Posterior vena cava (tissue), 2 donors: ENCODE results near the gene SGMS1. TPM values are rescaled to one million over a fixed set of nuclear protein-coding genes. Genes with fewer than 3 reads are reported as not detected.

ENCODE experiments used
- DNase-seq: peaks from one replicate; pipeline ENCODE4 v3.0.0-alpha.2; 2020; ENCODE audit warnings: low spot score
- intact Hi-C, 2 donors: fragments of 100-400 bp; cut with DNase I; formaldehyde crosslinking; loops; one replicate each; pipeline versions ENCODE4 v1.14.1 to v1.14.2; 2022 to 2023
- total RNA-seq, 2 donors: library from RNA; stranded (reverse); fragmentation: NEBNext Ultra II Directional; extraction: Animal tissue kit (Norgen Biotek cat#: 25700); gene quantifications; one replicate each; pipeline ENCODE4 v1.2.1, GENCODE V29; 2021
- donor health status: DM: yes; HTN: yes; CAD: no.
- donor health status: DM: yes; HTN: yes; CAD: no.

Gene SGMS1
- total RNA-seq, 2 donors from 2014 or later, result 33.7 to 37.5 TPM

GRCh38 chr10:50593523-50594376 is 30.0 kb downstream of the SGMS1 start:
- intact Hi-C loops, result no loop called here
- no peak for DNase-seq

DNA sequence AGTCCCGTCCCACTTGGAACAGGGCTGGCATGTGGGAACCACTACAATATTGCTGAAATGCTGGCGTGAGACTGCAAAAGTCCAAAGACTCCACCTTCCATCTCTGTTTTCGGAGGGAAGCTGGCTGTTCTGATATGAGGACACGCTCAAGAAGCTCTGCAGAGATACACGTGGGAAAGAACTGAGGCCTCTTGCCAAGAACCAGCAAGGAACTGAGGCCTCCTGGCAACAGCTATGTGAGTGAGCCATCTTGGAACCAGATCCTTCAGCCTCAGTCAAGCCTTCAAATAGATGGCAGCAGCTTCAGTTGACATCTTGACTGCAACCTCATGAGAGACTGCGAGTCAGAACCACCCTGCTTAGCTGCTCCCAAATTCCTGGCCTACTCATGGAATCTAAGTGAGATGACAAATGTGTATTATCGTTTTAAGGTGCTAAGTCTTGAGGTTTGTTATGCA is 30.8 kb downstream of the SGMS1 start:
- DNase-seq, result no peak

GRCh38 chr10:50590935-50591334 is 32.8 kb downstream of the SGMS1 start:
- DNase-seq, result no peak
- intact Hi-C loops, result no loop called here

More for the DNA sequence above, 30.8 kb downstream of the SGMS1 start:
- intact Hi-C loops, result no loop called here

DNA sequence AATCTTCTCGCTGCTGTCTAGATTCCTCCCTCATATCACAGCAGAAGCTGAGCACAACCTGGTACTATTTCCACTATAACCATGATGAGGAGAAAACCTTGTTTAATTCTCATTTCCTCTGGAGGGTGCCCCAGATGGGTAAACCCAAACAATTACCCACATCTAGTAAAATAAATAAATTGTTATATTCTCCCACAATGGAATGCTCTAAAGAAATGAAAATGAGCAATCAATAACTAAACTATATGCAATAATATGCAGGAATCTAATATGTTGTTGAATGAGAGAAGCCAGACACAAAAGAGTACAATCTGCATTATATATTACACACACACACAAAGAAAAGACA is 37.0 kb downstream of the SGMS1 start:
- no peak for DNase-seq
- intact Hi-C loops, result no loop called here

DNA sequence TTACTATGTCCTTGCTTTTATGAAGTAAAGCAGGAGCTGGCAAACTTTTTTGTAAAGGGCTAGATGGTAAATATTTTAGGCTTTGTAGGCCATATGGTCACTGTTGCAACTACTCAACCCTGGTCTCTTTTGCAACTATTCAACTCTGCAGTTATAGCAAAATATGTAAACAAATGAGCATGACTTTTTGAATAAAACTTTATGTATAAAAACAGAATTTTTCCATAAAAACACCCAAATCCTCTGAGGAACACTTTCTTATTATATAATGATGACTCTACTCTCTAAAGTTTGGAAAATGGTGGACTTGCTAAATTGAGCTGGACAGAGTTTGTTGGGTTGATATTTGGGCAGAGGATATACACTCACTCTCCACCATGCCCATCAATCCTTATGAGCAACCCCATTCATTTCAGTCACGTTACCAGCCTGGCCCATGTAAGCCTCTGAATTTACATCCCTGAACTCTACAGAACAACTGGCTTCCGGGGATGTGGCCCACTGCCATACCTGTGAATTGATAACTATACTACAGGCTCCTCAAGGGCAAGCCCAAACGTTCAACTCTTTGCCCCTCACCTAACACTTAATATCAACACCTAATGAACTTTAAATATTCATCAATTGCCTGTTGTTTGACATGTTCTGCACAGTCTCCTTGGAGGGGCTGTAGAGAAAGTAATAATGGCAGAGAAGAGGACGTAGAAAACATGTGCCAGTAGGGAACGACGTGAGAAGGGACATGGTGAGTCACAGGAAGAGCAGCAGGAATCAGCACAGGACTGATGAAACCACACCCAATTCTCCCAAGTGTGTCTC is 37.6 kb downstream of the SGMS1 start:
- DNase-seq, result no peak
- intact Hi-C loops, result no loop called here

GRCh38 chr10:50582766-50583762 is 40.7 kb downstream of the SGMS1 start:
- intact Hi-C loops, result no loop called here
- no peak for DNase-seq

DNA sequence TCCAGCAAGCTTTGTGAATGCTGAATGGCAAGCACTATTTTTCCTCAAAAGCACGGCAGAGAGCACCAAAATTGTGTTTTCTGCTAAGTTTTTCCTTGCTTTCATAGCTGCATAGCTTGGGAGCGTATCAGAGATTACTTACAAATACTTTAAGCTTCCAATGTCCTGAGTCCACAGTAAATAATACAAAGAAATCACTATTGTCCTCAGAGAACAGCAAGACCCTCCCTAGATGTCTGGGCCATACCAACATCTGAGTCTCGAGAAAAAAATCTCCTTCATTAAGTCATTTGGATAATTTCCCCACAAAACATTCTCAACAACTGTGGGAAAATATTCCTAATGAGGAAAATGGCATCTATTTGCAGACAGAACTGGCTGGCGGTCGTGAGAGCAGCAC is 41.7 kb downstream of the SGMS1 start:
- intact Hi-C loops, result no loop called here
- DNase-seq, result no peak

GRCh38 chr10:50580262-50580891 is 43.4 kb downstream of the SGMS1 start:
- DNase-seq, result no peak
- intact Hi-C loops, result no loop called here

DNA sequence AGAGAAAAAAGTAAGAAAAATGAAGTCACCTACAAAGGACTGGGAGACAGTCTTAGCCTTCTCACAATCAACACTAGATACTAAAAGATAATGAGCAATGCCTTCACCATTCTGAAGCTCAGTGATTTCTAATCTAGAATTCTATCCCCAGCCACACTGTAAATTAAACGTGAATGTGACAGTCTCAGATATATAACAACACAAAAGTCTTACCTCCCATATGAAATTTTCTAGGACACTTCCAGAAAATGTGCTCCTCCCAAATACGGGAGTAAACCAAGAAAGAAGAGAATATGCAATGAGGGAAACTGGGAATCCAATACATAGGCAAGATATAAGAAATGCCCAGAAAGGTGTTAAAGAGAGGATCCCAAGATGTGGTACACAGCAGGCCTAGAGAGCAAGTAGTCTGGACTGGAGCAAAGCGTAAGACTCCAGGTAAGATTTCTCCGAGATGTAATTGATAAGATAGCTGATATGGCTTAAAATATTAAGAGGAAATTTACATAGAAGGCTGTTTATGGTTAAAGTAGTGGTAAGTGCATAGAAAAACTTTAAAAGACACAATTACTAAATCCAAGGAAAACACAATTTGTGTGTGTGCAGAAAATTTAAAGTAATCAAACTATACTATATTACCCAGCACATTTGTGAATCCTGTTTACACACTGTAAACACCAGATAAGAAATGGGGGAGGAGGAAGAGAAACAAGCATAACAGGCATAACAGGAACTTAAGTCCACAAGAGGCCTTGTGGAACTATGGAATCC is 44.1 kb downstream of the SGMS1 start:
- no peak for DNase-seq
- intact Hi-C loops, result no loop called here

DNA sequence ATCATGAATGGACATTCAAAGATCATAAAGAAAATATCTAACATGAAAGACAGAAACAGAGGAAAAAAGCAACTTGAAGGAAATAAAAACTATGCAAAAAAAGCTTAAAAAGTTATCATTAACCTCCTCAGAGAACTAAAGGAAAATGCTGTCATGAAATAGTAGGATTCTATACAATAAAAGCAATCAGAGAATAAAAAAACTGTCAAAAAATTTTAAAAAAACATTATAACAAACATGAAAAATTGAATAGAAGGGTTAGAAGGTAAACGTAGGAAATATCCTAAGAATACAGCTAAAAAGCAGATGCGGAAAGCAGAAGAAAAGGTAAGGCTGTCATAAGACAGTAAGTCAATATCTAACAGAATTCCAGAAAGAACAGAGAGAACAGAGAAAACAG is 44.8 kb downstream of the SGMS1 start:
- intact Hi-C loops, result no loop called here
- no peak for DNase-seq

DNA sequence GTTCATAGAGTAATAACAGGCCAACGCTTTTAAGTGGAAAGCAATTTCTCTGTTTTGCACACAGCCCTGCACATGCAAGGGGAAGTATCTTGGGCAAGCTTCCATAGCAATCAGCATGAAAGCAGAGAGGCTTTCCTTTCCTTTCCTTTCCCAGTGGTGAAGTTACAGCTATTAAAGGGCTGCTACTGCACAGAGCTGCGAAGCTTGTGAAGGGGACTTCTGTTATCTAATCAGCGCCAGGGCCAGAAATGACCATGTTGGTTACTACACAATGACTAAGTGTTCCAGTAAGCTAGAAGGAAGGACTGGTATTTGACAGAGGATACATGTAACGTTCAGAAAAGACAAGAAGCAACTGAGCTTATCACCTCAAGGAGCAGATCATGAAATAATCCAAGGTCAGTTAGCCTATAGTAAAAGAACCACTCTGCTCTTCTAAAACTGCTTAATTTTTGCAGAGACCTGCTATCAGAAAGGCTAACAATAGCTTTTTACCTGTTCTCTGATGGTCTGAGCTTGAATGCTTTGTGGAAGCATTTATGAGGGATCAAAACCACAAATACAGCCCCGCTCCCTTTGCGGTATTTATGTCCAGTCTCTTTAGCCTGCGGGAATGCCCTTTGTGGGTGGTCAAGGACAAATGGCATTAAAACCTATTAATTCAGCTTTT is 45.9 kb downstream of the SGMS1 start:
- intact Hi-C loops, result no loop called here
- DNase-seq, result no peak

GRCh38 chr10:50577010-50577409 is 46.7 kb downstream of the SGMS1 start:
- no peak for DNase-seq
- intact Hi-C loops, result no loop called here

DNA sequence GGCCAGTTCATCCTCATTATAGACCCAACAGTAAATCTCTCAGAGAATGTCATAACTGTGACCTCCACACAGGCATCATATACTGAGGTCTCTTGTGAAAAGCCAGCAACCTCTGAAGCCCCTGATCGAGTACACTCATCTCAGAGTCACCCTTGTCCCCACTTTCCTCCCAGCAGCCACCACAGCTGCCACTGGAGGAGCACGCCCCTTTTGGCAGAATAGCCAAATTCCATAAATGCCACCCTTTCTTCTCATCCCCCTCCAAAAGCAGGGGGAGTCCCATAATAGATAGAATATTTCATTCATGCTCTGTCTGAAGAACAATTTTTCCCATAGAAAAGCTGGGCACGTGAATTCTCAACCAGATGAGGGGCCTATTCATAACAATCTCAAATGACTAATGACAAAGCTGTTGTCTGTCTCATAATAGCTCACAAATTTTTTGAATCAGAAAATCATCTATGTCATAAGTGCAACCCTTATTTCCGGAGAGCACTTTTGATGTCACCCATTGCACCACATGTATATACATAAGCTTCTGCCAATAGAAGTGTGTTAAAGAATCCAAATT is 47.4 kb downstream of the SGMS1 start:
- intact Hi-C loops, result no loop called here
- DNase-seq, result no peak

DNA sequence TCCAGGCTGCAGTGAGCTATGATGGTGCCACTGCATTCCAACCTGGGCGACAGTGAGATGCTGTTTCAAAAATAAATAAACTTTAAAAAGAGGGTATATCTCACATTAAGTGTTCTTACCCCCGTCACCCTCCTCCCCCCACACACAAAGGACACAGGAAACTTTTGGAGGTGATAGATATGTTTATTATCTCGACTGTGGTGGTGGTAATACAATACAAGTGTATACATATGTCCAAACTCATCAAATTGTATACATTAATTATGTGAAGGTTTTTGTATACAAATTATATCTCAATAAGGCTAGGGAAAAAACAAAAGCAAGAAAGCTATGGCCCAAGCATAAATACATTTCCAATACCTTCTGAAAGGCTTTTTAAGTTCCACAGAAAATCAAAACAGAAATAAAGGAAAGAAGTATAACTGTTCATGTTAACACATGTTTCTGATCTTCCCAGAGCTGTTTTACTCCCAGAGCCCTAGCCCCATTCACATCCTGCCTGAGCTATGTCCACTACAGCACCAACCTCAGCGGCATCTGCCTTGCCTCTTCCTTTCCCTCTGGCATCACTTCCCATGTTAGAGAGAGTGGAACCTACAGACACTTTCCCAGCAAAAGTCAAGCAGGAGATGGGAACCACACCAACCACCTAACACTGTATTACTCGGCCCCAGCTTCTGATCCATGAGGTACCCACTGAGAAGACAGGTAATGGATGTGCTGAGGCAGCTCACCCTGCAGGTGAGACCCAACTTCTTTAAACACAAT is 48.1 kb downstream of the SGMS1 start:
- intact Hi-C loops, result no loop called here
- DNase-seq, result no peak

DNA sequence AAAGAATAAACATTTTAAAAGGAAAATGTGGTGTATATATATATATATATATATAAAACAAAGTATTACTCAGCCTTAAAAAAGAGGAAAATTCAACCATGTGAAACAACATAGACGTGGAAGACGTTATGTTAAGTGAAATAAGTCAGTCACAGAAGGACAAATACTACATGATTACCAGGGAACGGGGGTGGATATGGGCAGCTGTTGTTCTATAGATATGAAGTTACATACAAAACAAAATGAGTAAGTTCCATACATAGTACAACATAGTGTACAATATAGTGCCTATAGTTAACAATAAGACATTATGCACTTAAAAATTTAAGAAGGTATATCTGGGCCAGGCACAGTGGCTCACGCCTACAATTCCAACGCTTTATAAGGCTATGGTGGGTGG is 48.8 kb downstream of the SGMS1 start:
- DNase-seq, result no peak
- intact Hi-C loops, result no loop called here

DNA sequence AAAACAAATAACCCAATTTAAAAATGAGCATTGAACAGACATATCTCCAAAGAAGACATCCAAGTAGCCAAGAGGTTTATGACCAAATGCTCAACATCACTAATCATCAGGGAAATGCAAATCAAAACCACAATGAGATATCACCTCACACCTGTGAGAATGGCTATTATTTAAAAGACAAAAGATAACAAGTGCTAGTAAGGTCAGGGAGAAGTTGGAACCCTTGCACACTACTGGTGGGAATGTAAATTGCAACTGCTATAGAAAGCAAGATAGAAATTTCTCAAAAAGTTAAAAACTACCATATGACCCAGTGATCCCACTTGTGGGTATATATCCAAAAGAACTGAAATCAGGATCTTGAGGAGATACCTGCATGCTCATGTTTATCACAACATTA is 49.5 kb downstream of the SGMS1 start:
- intact Hi-C loops, result no loop called here
- DNase-seq, result no peak

GRCh38 chr10:50572017-50572491 is 51.7 kb downstream of the SGMS1 start:
- intact Hi-C loops, result no loop called here
- no peak for DNase-seq
